ENCODE measurements around the gene LYPD3.

Gene LYPD3

GRCh38 chr19:43463381-43464133 is 1.9 kb downstream of the LYPD3 start:
- TF ChIP-seq CTCF (IDR thresholded peaks at IDR 0.05; ENCODE audit: insufficient read depth, low read depth, low read length, missing control alignments): no peak
- peak; percentile 97 for DNase-seq (ENCODE audit: low read depth)
- H3K4me3 ChIP-seq (ENCODE audit: low read depth, low read length): peak overlapping the region; percentile 73

GRCh38 chr19:43462785-43463380 is 2.5 kb downstream of the LYPD3 start:
- no peak for DNase-seq (ENCODE audit: low read depth)
- TF ChIP-seq CTCF (IDR thresholded peaks at IDR 0.05; ENCODE audit: insufficient read depth, low read depth, low read length, missing control alignments): no peak
- peak overlapping the region; percentile 25 for H3K4me3 ChIP-seq (ENCODE audit: low read depth, low read length)

GRCh38 chr19:43462383-43462782 is 3.0 kb downstream of the LYPD3 start:
- DNase-seq (ENCODE audit: low read depth): no peak
- no peak overlapping the region for H3K4me3 ChIP-seq (ENCODE audit: low read depth, low read length)
- TF ChIP-seq CTCF (IDR thresholded peaks at IDR 0.05; ENCODE audit: insufficient read depth, low read depth, low read length, missing control alignments): no peak

GRCh38 chr19:43461303-43461702 is 4.1 kb downstream of the LYPD3 start:
- H3K4me3 ChIP-seq (ENCODE audit: low read depth, low read length): no peak overlapping the region
- no peak for DNase-seq (ENCODE audit: low read depth)
- TF ChIP-seq CTCF (IDR thresholded peaks at IDR 0.05; ENCODE audit: insufficient read depth, low read depth, low read length, missing control alignments): no peak

GRCh38 chr19:43460362-43461016 is 4.9 kb downstream of the LYPD3 start:
- no peak for DNase-seq (ENCODE audit: low read depth)
- TF ChIP-seq CTCF (IDR thresholded peaks at IDR 0.05; ENCODE audit: insufficient read depth, low read depth, low read length, missing control alignments): no peak
- no peak overlapping the region for H3K4me3 ChIP-seq (ENCODE audit: low read depth, low read length)

GRCh38 chr19:43457809-43458208 is 7.6 kb downstream of the LYPD3 start:
- TF ChIP-seq CTCF (IDR thresholded peaks at IDR 0.05; ENCODE audit: insufficient read depth, low read depth, low read length, missing control alignments): no peak
- DNase-seq (ENCODE audit: low read depth): no peak
- no peak overlapping the region for H3K4me3 ChIP-seq (ENCODE audit: low read depth, low read length)

All from GM12865 (cell line).